NAMALWA (cell line): ENCODE data around the gene PTGIS.
A peak's percentile ranks its signal among the peaks of the same experiment; 100 is the strongest.

Experiments used
- DNase-seq: peaks from one replicate; pipeline ENCODE4 v3.0.0-alpha.2; 2015; ENCODE audit warnings: low spot score

PTGIS gene

GRCh38 chr20:49560186-49560585 is 7.8 kb downstream of the PTGIS start:
- no peak for DNase-seq

GRCh38 chr20:49559411-49560081 is 8.4 kb downstream of the PTGIS start:
- no peak for DNase-seq

GRCh38 chr20:49558826-49559225 is 9.1 kb downstream of the PTGIS start:
- DNase-seq = no peak

- no peak for DNase-seq
Measured at GRCh38 chr20:49557449-49557848, 10.5 kb downstream of the PTGIS start.

GRCh38 chr20:49556621-49557020 is 11.3 kb downstream of the PTGIS start:
- DNase-seq = no peak

- no peak for DNase-seq
Measured at GRCh38 chr20:49549801-49550551, 18.0 kb downstream of the PTGIS start.

- DNase-seq = no peak
Measured at GRCh38 chr20:49548371-49548947, 19.5 kb downstream of the PTGIS start.

GRCh38 chr20:49545572-49545971 is 22.4 kb downstream of the PTGIS start:
- peak; percentile 24 for DNase-seq

- DNase-seq = no peak
Measured at GRCh38 chr20:49544535-49544934, 23.4 kb downstream of the PTGIS start.

GRCh38 chr20:49543858-49544437 is 24.0 kb downstream of the PTGIS start:
- DNase-seq = no peak

- DNase-seq = no peak
Measured at GRCh38 chr20:49543071-49543857, 24.7 kb downstream of the PTGIS start.

- DNase-seq = no peak
Measured at GRCh38 chr20:49542514-49542991, 25.4 kb downstream of the PTGIS start.

GRCh38 chr20:49541733-49542513 is 26.0 kb downstream of the PTGIS start:
- DNase-seq = peak; percentile 89

- no peak for DNase-seq
Measured at GRCh38 chr20:49540687-49541435, 27.1 kb downstream of the PTGIS start.

GRCh38 chr20:49540232-49540620 is 27.7 kb downstream of the PTGIS start:
- no peak for DNase-seq

- no peak for DNase-seq
Measured at GRCh38 chr20:49539481-49540231, 28.3 kb downstream of the PTGIS start.

- no peak for DNase-seq
Measured at GRCh38 chr20:49538950-49539349, 29.0 kb downstream of the PTGIS start.

- DNase-seq = peak; percentile 87
Measured at GRCh38 chr20:49534255-49534712, 33.7 kb downstream of the PTGIS start.

- DNase-seq = no peak
Measured at GRCh38 chr20:49532285-49532946, 35.5 kb downstream of the PTGIS start.
